A673 (cell line): ENCODE data around the gene BID. TPM values are rescaled to one million over a fixed set of nuclear protein-coding genes. Genes with fewer than 3 reads are reported as not detected.

Experiments
- BruUV-seq: library from RNA; stranded (reverse); fragments of 400-500 nt; replicated peaks from 2 replicates; lab custom pipeline; 2021; lab: Mats Ljungman, UMichigan
- CTCF ChIA-PET: fragments of 300-600 bp; sonication (Branson Sonifier 250); formaldehyde crosslinking; loops from one replicate; lab custom pipeline; 2022; ENCODE audit warnings: antibody characterized with exemption; lab: Charles Lee
- POLR2A ChIA-PET: fragments of 300-600 bp; sonication (Branson Sonifier 250); formaldehyde crosslinking; loops from one replicate; lab custom pipeline; 2022; ENCODE audit warnings: antibody characterized with exemption; ENCODE audit not compliant: low non-redundant PET; lab: Charles Lee
- DNase-seq: peaks from one replicate; pipeline ENCODE4 v3.0.0-alpha.2; 2015; ENCODE audit warnings: low spot score
- H3K27ac ChIP-seq: fragments of 200-600 bp; sonication (generic); 2 replicates; pipeline ENCODE4 v1.5.1; 2016; ENCODE audit warnings: mixed run types, low read depth, mild to moderate bottlenecking, mixed read lengths, antibody characterized with exemption, low read length; ENCODE audit not compliant: poor library complexity, severe bottlenecking
- H3K27me3 ChIP-seq: fragments of 200-600 bp; sonication (generic); replicated peaks from 2 replicates; pipeline ENCODE4 v1.6.1; 2017; ENCODE audit warnings: mixed run types, low read depth, mild to moderate bottlenecking, mixed read lengths, antibody characterized with exemption, low read length; ENCODE audit not compliant: insufficient read depth, poor library complexity
- H3K36me3 ChIP-seq: fragments of 200-600 bp; sonication (generic); 2 replicates; pipeline ENCODE4 v1.6.1; 2016; ENCODE audit warnings: mixed run types, mild to moderate bottlenecking, mixed read lengths, antibody characterized with exemption, low read length; ENCODE audit not compliant: insufficient read depth, poor library complexity, severe bottlenecking
- H3K4me1 ChIP-seq: fragments of 200-600 bp; sonication (generic); 2 replicates; pipeline ENCODE4 v1.6.1; 2017; ENCODE audit warnings: mixed run types, mild to moderate bottlenecking, mixed read lengths, antibody characterized with exemption, low read length; ENCODE audit not compliant: insufficient read depth, poor library complexity, severe bottlenecking
- H3K4me3 ChIP-seq: fragments of 200-600 bp; sonication (generic); 2 replicates; pipeline ENCODE4 v1.5.1; 2016; ENCODE audit warnings: low read depth, mixed run types, mild to moderate bottlenecking, mixed read lengths, low read length; ENCODE audit not compliant: poor library complexity, severe bottlenecking
- H3K9me3 ChIP-seq: fragments of 200-600 bp; sonication (generic); 2 replicates; pipeline ENCODE4 v1.6.1; 2016; ENCODE audit warnings: mixed run types, low read depth, mild to moderate bottlenecking, mixed read lengths, antibody characterized with exemption, low read length; ENCODE audit not compliant: poor library complexity, severe bottlenecking
- CTCF ChIP-seq: fragments of 300-800, 200-600 bp; sonication (generic); conservative IDR thresholded peaks from 2 replicates; pipeline ENCODE4 v1.5.1; 2017; ENCODE audit warnings: low read depth, mild to moderate bottlenecking, antibody characterized with exemption, low read length, moderate library complexity, mixed read lengths
- EZH2 ChIP-seq: fragments of 200-600 bp; sonication (generic); IDR thresholded peaks from 2 replicates; pipeline ENCODE4 v1.6.1; 2017; ENCODE audit warnings: borderline replicate concordance, low read depth, mild to moderate bottlenecking, mixed read lengths, antibody characterized with exemption, low read length; ENCODE audit not compliant: poor library complexity, severe bottlenecking
- intact Hi-C: fragments of 100-400 bp; cut with micrococcal nuclease; formaldehyde crosslinking; loops from one replicate; pipeline ENCODE4 v1.10.0; 2022; ENCODE audit not compliant: unreplicated experiment
- total RNA-seq: library from RNA; stranded (reverse); gene quantifications from 2 replicates; pipeline ENCODE4 v1.2.3, GENCODE V29; 2021

The BID gene
- total RNA-seq, 1 experiment from 2014 or later: 74.6 TPM

- DNase-seq: no peak
These were observed 40.8 kb downstream of the BID start for GRCh38 chr22:17733466-17733865.

GRCh38 chr22:17732251-17732854 lies 41.9 kb downstream of the BID start:
- CTCF ChIA-PET: no interaction called here

More at GRCh38 chr22:17733466-17733865, 40.8 kb downstream of the BID start:
- POLR2A ChIA-PET: no interaction called here
- CTCF ChIA-PET: no interaction called here
- intact Hi-C loops: no loop called here
- Histone ChIP-seq H3K9me3 (no peaks in the 10 kb centered on the region), H3K4me3 (no peak overlapping the region), H3K27me3 (no peaks in the 10 kb centered on the region), H3K4me1 (peaks cover 11% of the 10 kb centered on the region), H3K36me3 (peaks cover 32% of the 10 kb centered on the region), H3K27ac (no peak overlapping the region)
- no TSS peak for BruUV-seq
- TF ChIP-seq EZH2 (no peak), CTCF (no peak)

GRCh38 chr22:17729561-17729960 lies 44.7 kb downstream of the BID start:
- H3K9me3 ChIP-seq: no peaks in the 10 kb centered on the region
- TF ChIP-seq EZH2: no peak
- TF ChIP-seq CTCF: no peak
- peaks cover 15% of the 10 kb centered on the region for H3K4me1 ChIP-seq
- ChIA-PET POLR2A (no interaction called here), CTCF (no interaction called here)
- no peak overlapping the region for H3K27ac ChIP-seq
- intact Hi-C loops: no loop called here
- BruUV-seq: no TSS peak
- H3K27me3 ChIP-seq: no peaks in the 10 kb centered on the region
- H3K4me3 ChIP-seq: no peak overlapping the region
- DNase-seq: no peak
- H3K36me3 ChIP-seq: peaks cover 37% of the 10 kb centered on the region

More at GRCh38 chr22:17732251-17732854, 41.9 kb downstream of the BID start:
- no TSS peak for BruUV-seq
- no peak overlapping the region for H3K27ac ChIP-seq
- POLR2A ChIA-PET: no interaction called here
- TF ChIP-seq CTCF: no peak
- TF ChIP-seq EZH2: no peak
- no peaks in the 10 kb centered on the region for H3K27me3 ChIP-seq
- H3K9me3 ChIP-seq: no peaks in the 10 kb centered on the region
- intact Hi-C loops: no loop called here
- H3K36me3 ChIP-seq: peaks cover 38% of the 10 kb centered on the region
- peaks cover 11% of the 10 kb centered on the region for H3K4me1 ChIP-seq
- no peak overlapping the region for H3K4me3 ChIP-seq
- DNase-seq: no peak
